ENCODE measurements around the gene TMEM17.

TMEM17 gene

DNA sequence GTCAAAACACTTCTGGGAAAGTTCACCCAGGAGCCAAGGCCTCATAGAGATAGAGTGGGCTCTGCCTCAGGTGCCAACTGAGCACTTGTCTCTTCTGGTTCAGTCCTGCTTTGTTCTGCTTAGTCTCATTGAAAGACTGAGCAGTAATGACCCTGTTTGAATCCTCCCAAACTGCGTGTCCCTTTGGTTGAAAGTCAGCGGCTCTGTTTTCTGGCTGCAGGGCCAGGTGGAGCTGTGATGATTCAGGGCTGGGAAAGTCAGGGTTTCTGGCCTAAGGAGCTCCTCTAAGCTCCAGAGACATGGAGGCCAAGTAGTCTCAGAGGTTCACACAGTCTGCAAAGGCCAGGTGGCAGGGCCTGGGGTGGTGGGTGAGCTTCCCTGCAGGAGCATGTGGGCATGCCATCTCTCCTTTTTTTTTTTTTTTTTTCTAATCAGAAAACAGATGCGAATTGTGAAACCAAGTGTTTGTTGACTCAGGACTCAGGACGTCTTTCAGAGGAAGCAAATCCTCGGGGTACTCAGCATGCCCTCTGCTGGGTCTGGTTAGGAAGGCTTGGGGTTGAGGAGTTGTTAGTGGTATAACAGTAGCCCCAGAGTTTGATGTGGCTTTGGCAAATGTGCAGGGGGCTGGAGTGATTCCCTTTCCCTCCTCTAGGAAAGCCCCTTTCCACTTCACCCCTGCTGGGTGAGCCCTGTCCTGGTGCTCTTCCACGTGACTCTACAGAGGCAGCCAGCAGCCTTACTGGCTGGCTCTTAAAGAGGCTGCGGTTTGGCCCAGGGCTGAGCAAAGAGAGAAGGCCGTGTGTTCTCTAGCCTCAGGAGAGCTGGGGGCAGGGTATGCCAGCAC, 38.3 kb downstream of the TMEM17 start:
- Histone ChIP-seq H3K27ac (ENCODE audit: low read depth, low read length, poor library complexity, severe bottlenecking) (no peak overlapping the region), H3K4me1 (ENCODE audit: insufficient read depth, low read length, severe bottlenecking) (no peaks in the 10 kb centered on the region), H3K4me3 (ENCODE audit: low read depth, low read length, poor library complexity, severe bottlenecking) (no peak overlapping the region), H3K9me2 (ENCODE audit: low read depth, low read length) (no peaks in the 10 kb centered on the region), H3K79me2 (ENCODE audit: insufficient read depth, low read length) (no peaks in the 10 kb centered on the region), H3K9ac (ENCODE audit: low read length) (no peak overlapping the region), H4K20me1 (ENCODE audit: insufficient read depth, low read length) (no peaks in the 10 kb centered on the region), H3K9me3 (ENCODE audit: low read length) (no peaks in the 10 kb centered on the region), H3F3A (ENCODE audit: insufficient read depth, low read length) (no peaks in the 10 kb centered on the region), H3K36me3 (ENCODE audit: insufficient read depth, low read length) (no peaks in the 10 kb centered on the region), H3K4me2 (ENCODE audit: low read length) (no peak overlapping the region), H3K27me3 (ENCODE audit: insufficient read depth, low read length) (no peaks in the 10 kb centered on the region), H2AFZ (ENCODE audit: low read length) (no peak overlapping the region)
- TF ChIP-seq EZH2 (IDR thresholded peaks at IDR 0.05; ENCODE audit: borderline replicate concordance, low read length): no peak
- TF ChIP-seq, protein P1, sequence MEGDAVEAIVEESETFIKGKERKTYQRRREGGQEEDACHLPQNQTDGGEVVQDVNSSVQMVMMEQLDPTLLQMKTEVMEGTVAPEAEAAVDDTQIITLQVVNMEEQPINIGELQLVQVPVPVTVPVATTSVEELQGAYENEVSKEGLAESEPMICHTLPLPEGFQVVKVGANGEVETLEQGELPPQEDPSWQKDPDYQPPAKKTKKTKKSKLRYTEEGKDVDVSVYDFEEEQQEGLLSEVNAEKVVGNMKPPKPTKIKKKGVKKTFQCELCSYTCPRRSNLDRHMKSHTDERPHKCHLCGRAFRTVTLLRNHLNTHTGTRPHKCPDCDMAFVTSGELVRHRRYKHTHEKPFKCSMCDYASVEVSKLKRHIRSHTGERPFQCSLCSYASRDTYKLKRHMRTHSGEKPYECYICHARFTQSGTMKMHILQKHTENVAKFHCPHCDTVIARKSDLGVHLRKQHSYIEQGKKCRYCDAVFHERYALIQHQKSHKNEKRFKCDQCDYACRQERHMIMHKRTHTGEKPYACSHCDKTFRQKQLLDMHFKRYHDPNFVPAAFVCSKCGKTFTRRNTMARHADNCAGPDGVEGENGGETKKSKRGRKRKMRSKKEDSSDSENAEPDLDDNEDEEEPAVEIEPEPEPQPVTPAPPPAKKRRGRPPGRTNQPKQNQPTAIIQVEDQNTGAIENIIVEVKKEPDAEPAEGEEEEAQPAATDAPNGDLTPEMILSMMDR (IDR thresholded peaks at IDR 0.05; ENCODE audit: low read length): no peak

DNA sequence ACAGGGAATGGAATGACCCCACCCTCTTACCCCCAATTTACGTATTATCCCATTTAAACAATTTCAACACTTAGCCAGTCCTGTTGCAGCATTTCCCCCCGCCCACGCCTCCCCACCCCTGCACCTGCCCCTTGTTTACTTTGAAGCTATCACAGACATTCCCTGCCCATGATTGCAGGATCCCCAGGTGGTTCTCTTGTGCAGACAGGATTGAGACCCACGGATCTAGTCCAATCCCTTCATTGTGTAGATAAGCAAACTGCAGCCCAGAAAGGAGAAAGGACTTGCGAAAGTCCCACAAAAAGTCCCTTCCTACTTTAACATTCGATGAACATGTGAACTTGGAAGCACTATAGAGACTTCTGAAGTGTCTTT, 38.9 kb downstream of the TMEM17 start:
- TF ChIP-seq, protein P1 (IDR thresholded peaks at IDR 0.05; ENCODE audit: low read length): no peak
- TF ChIP-seq EZH2 (IDR thresholded peaks at IDR 0.05; ENCODE audit: borderline replicate concordance, low read length): no peak
- Histone ChIP-seq H3F3A (ENCODE audit: insufficient read depth, low read length) (no peaks in the 10 kb centered on the region), H3K9me2 (ENCODE audit: low read depth, low read length) (no peaks in the 10 kb centered on the region)

DNA sequence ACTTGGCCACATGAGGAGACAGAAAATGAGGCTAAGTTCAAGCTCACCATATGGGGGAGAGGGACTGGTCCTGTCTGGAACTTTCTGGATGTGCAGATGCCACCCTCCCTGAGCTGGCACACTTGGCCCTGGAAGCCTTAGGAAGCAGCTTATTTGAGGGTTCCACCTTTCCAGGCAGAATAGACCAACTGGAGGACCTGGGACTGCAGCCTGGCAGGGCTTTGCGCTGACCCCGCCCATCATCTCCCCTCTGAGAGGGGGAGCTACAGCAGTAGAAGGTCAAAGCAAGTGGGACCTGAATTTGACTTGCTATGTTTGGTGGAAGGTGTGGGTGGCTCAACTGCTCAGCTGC, 39.5 kb downstream of the TMEM17 start:
- no peak overlapping the region for H3K9ac ChIP-seq (ENCODE audit: low read length)

More for the DNA sequence above, 38.9 kb downstream of the TMEM17 start:
- Histone ChIP-seq H3K36me3 (ENCODE audit: insufficient read depth, low read length) (no peaks in the 10 kb centered on the region), H3K79me2 (ENCODE audit: insufficient read depth, low read length) (no peaks in the 10 kb centered on the region), H3K9me3 (ENCODE audit: low read length) (no peaks in the 10 kb centered on the region), H4K20me1 (ENCODE audit: insufficient read depth, low read length) (no peaks in the 10 kb centered on the region), H3K4me3 (ENCODE audit: low read depth, low read length, poor library complexity, severe bottlenecking) (no peak overlapping the region), H3K27ac (ENCODE audit: low read depth, low read length, poor library complexity, severe bottlenecking) (no peak overlapping the region), H2AFZ (ENCODE audit: low read length) (no peak overlapping the region), H3K4me1 (ENCODE audit: insufficient read depth, low read length, severe bottlenecking) (no peaks in the 10 kb centered on the region), H3K9ac (ENCODE audit: low read length) (no peak overlapping the region), H3K27me3 (ENCODE audit: insufficient read depth, low read length) (no peaks in the 10 kb centered on the region), H3K4me2 (ENCODE audit: low read length) (no peak overlapping the region)

More for the DNA sequence above, 39.5 kb downstream of the TMEM17 start:
- no peaks in the 10 kb centered on the region for H3K36me3 ChIP-seq (ENCODE audit: insufficient read depth, low read length)
- no peak overlapping the region for H2AFZ ChIP-seq (ENCODE audit: low read length)
- H3K27ac ChIP-seq (ENCODE audit: low read depth, low read length, poor library complexity, severe bottlenecking): no peak overlapping the region
- H3K79me2 ChIP-seq (ENCODE audit: insufficient read depth, low read length): no peaks in the 10 kb centered on the region
- H3K4me3 ChIP-seq (ENCODE audit: low read depth, low read length, poor library complexity, severe bottlenecking): no peak overlapping the region
- no peaks in the 10 kb centered on the region for H3K4me1 ChIP-seq (ENCODE audit: insufficient read depth, low read length, severe bottlenecking)
- H3F3A ChIP-seq (ENCODE audit: insufficient read depth, low read length): no peaks in the 10 kb centered on the region
- TF ChIP-seq, protein P1 (IDR thresholded peaks at IDR 0.05; ENCODE audit: low read length): no peak
- no peak for TF ChIP-seq EZH2 (IDR thresholded peaks at IDR 0.05; ENCODE audit: borderline replicate concordance, low read length)
- H3K27me3 ChIP-seq (ENCODE audit: insufficient read depth, low read length): no peaks in the 10 kb centered on the region
- no peak overlapping the region for H3K4me2 ChIP-seq (ENCODE audit: low read length)
- no peaks in the 10 kb centered on the region for H3K9me2 ChIP-seq (ENCODE audit: low read depth, low read length)
- no peaks in the 10 kb centered on the region for H3K9me3 ChIP-seq (ENCODE audit: low read length)
- no peaks in the 10 kb centered on the region for H4K20me1 ChIP-seq (ENCODE audit: insufficient read depth, low read length)
